IMR-90 (cell line): ENCODE measurements around the gene MFSD12. TPM values are rescaled to one million over a fixed set of nuclear protein-coding genes. Genes with fewer than 3 reads are reported as not detected.

Experiments used
- ATAC-seq: fragments of 200-7000 bp; cut with Tn5 transposase; 2 replicates; pipeline ENCODE4 v1.9.1; 2020; ENCODE audit warnings: low read depth, mild to moderate bottlenecking, moderate library complexity
- BruUV-seq: library from RNA; stranded (reverse); fragments of 400-500 nt; replicated peaks from 2 replicates; lab custom pipeline; 2021; lab: Mats Ljungman, UMichigan
- CTCF ChIA-PET: fragments of 300-600 bp; formaldehyde crosslinking; extraction: SDS; loops from one replicate; lab custom pipeline; 2021; ENCODE audit warnings: antibody characterized with exemption; lab: Yijun Ruan, JAX
- POLR2A ChIA-PET: fragments of 300-600 bp; sonication (Branson Sonifier 250); formaldehyde crosslinking; loops from one replicate; lab custom pipeline; 2022; ENCODE audit warnings: antibody characterized with exemption; ENCODE audit not compliant: unreplicated experiment; lab: Charles Lee
- DNase-seq: peaks from one replicate; pipeline ENCODE4 v3.0.0; 2013
- H2AFZ ChIP-seq: replicated peaks from 2 replicates; pipeline ENCODE3; 2013; ENCODE audit warnings: low read length, mild to moderate bottlenecking; ENCODE audit not compliant: poor library complexity
- H2AK5ac ChIP-seq: 2 replicates; pipeline ENCODE4 v1.6.1; 2013; ENCODE audit warnings: low read depth, low read length, inconsistent platforms
- H2AK9ac ChIP-seq: replicated peaks from 2 replicates; pipeline ENCODE3; 2013; ENCODE audit warnings: mild to moderate bottlenecking, low read depth, low read length, moderate library complexity; ENCODE audit not compliant: poor library complexity
- H2BK120ac ChIP-seq: 2 replicates; pipeline ENCODE4 v1.6.1; 2013; ENCODE audit warnings: low read depth, low read length, inconsistent platforms
- H2BK15ac ChIP-seq: 3 replicates; pipeline ENCODE4 v1.6.1; 2013; ENCODE audit warnings: low read depth, low read length, inconsistent platforms
- H2BK20ac ChIP-seq: 2 replicates; pipeline ENCODE4 v1.6.1; 2013; ENCODE audit warnings: low read depth, mild to moderate bottlenecking, inconsistent platforms, low read length, moderate library complexity
- H2BK5ac ChIP-seq: 2 replicates; pipeline ENCODE4 v1.6.1; 2013; ENCODE audit warnings: mild to moderate bottlenecking, low read depth, low read length, inconsistent platforms; ENCODE audit not compliant: poor library complexity, severe bottlenecking
- H3K14ac ChIP-seq: replicated peaks from 2 replicates; pipeline ENCODE4 v1.6.1; 2013; ENCODE audit warnings: low read depth, low read length, inconsistent platforms
- H3K18ac ChIP-seq: 2 replicates; pipeline ENCODE4 v1.6.1; 2013; ENCODE audit warnings: low read depth, low read length, control low read depth
- H3K23ac ChIP-seq: 2 replicates; pipeline ENCODE4 v1.6.1; 2013; ENCODE audit warnings: low read depth, low read length, inconsistent platforms
- H3K27ac ChIP-seq: 2 replicates; pipeline ENCODE4 v1.5.1; 2013; ENCODE audit warnings: mild to moderate bottlenecking, control low read depth, low read length; ENCODE audit not compliant: insufficient read depth
- H3K27me3 ChIP-seq: 2 replicates; pipeline ENCODE4 v1.6.1; 2013; ENCODE audit warnings: low read length; ENCODE audit not compliant: control insufficient read depth, insufficient read depth
- H3K36me3 ChIP-seq: 2 replicates; pipeline ENCODE4 v1.6.1; 2013; ENCODE audit warnings: low read length, mixed read lengths; ENCODE audit not compliant: control insufficient read depth, insufficient read depth
- H3K4ac ChIP-seq: 2 replicates; pipeline ENCODE4 v1.6.1; 2013; ENCODE audit warnings: low read depth, low read length, inconsistent platforms
- H3K4me1 ChIP-seq: 2 replicates; pipeline ENCODE4 v1.6.1; 2013; ENCODE audit warnings: low read length, mixed read lengths; ENCODE audit not compliant: control insufficient read depth, insufficient read depth
- H3K4me2 ChIP-seq: 2 replicates; pipeline ENCODE4 v1.6.1; 2013; ENCODE audit warnings: low read depth, mild to moderate bottlenecking, control low read depth, low read length, moderate library complexity
- H3K4me3 ChIP-seq: 2 replicates; pipeline ENCODE4 v1.5.1; 2013; ENCODE audit warnings: low read depth, mild to moderate bottlenecking, control low read depth, low read length, moderate library complexity; ENCODE audit not compliant: insufficient read depth
- H3K56ac ChIP-seq: 2 replicates; pipeline ENCODE4 v1.6.1; 2013; ENCODE audit warnings: low read length, inconsistent platforms; ENCODE audit not compliant: insufficient read depth; ENCODE audit errors: extremely low read depth
- H3K79me1 ChIP-seq, 2 experiments: 2 replicates each; pipeline ENCODE4 v1.6.1; 2013; ENCODE audit warnings: low read length in 2 of 2, inconsistent platforms in 1 of 2, low read depth in 1 of 2
- H3K9ac ChIP-seq: 2 replicates; pipeline ENCODE4 v1.6.1; 2013; ENCODE audit warnings: low read depth, low read length, control low read depth
- H3K9me1 ChIP-seq: 2 replicates; pipeline ENCODE4 v1.6.1; 2013; ENCODE audit warnings: low read length, inconsistent platforms; ENCODE audit not compliant: insufficient read depth
- H3K9me3 ChIP-seq: 2 replicates; pipeline ENCODE4 v1.6.1; 2013; ENCODE audit warnings: low read length; ENCODE audit not compliant: control insufficient read depth, insufficient read depth
- H4K20me1 ChIP-seq: 2 replicates; pipeline ENCODE4 v1.6.1; 2013; ENCODE audit warnings: low read length, inconsistent platforms; ENCODE audit not compliant: insufficient read depth
- H4K5ac ChIP-seq: 2 replicates; pipeline ENCODE4 v1.6.1; 2013; ENCODE audit warnings: mild to moderate bottlenecking, low read depth, low read length, control low read depth
- H4K8ac ChIP-seq, 2 experiments: 2 replicates each; pipeline ENCODE4 v1.6.1; 2013; ENCODE audit warnings: low read depth in 2 of 2, low read length in 2 of 2, control low read depth in 1 of 2, inconsistent platforms in 1 of 2
- H4K91ac ChIP-seq: 2 replicates; pipeline ENCODE4 v1.6.1; 2013; ENCODE audit warnings: low read depth, low read length, inconsistent platforms; ENCODE audit not compliant: insufficient read depth
- CHD1 ChIP-seq: IDR thresholded peaks from 2 replicates; pipeline ENCODE4 v1.6.1; 2012; ENCODE audit warnings: low read depth, low read length, improper control_type of control experiment
- CTCF ChIP-seq: conservative IDR thresholded peaks from 2 replicates; pipeline ENCODE4 v1.5.1; 2012; ENCODE audit warnings: mild to moderate bottlenecking, low read depth, low read length, improper control_type of control experiment
- FOS ChIP-seq: fragments of 150-350 bp; IDR thresholded peaks from 2 replicates; pipeline ENCODE4 v1.6.1; 2016; ENCODE audit warnings: low read depth, low read length
- NFE2L2 ChIP-seq: fragments of 150-350 bp; IDR thresholded peaks from 2 replicates; pipeline ENCODE4 v1.6.1; 2016; ENCODE audit warnings: low read depth, mild to moderate bottlenecking, low read length
- RAD21 ChIP-seq: IDR thresholded peaks from 2 replicates; pipeline ENCODE4 v1.6.1; 2012; ENCODE audit warnings: low read length, improper control_type of control experiment
- RCOR1 ChIP-seq: IDR thresholded peaks from 2 replicates; pipeline ENCODE4 v1.6.1; 2012; ENCODE audit warnings: mild to moderate bottlenecking, low read length, improper control_type of control experiment; ENCODE audit not compliant: insufficient replicate concordance
- RFX5 ChIP-seq: IDR thresholded peaks from 2 replicates; pipeline ENCODE4 v1.8.0; 2012; ENCODE audit warnings: low read depth, mild to moderate bottlenecking, low read length, moderate library complexity
- USF2 ChIP-seq: fragments of 150-350 bp; IDR thresholded peaks from 2 replicates; pipeline ENCODE4 v1.6.1; 2017; ENCODE audit warnings: mild to moderate bottlenecking, antibody characterized with exemption, low read length, low read depth
- WGBS, 2 experiments: methylation state at CpG; one replicate each; pipeline versions ENCODE4 v1.1.5 to v1.1.7; 2013; ENCODE audit warnings: missing lambda C conversion rate in 2 of 2; ENCODE audit not compliant: insufficient read length in 1 of 2; ENCODE audit errors: extremely low coverage in 2 of 2; 5-methylcytosine and 5-hydroxymethylcytosine counted together
- dilution Hi-C: fragments of 300-500 bp; cut with HindIII; formaldehyde crosslinking; loops from one replicate; pipeline ENCODE4 v1.14.3; 2018; ENCODE audit warnings: low sequenced_read_pairs; ENCODE audit not compliant: unreplicated experiment
- in situ Hi-C: fragments of 300-500 bp; cut with MboI; formaldehyde crosslinking; loops from 3 replicates; pipeline ENCODE4 v1.14.3; 2019; ENCODE audit warnings: low sequenced_read_pairs, inconsistent platforms, mixed read lengths
- intact Hi-C: fragments of 100-400 bp; cut with micrococcal nuclease; formaldehyde crosslinking; loops from 2 replicates; pipeline ENCODE4 v1.10.0; 2022
- polyA plus RNA-seq, 3 experiments: library from polyadenylated mRNA; depleted of rRNA; stranded (reverse); fragments of >200 nt; gene quantifications; 2 replicates each; pipeline ENCODE4 v1.2.3, GENCODE V29; 2012; ENCODE audit warnings: low replicate concordance in 1 of 3
- total RNA-seq: library from RNA; depleted of rRNA; stranded (reverse); fragments of >200 nt; gene quantifications from 2 replicates; pipeline ENCODE4 v1.2.3, GENCODE V29; 2012

Gene MFSD12
- total and polyA plus RNA-seq, 2 of the 4 experiments (the other 2 are of a cell fraction), result 20.4 to 77.2 TPM

GRCh38 chr19:3535235-3535535 is 22.2 kb downstream of the MFSD12 start:
- 100% methylated on average over 7 of the region's 9 CpGs; no CpG with 5 or more reads in 1 of the 2 experiments for WGBS, 2 experiments
- ATAC-seq, result no peak
- Histone ChIP-seq H3K4me1 (no peaks in the 10 kb centered on the region), H3K4me3 (no peak overlapping the region), H3K9me1 (0 out of 2 replicates have a peak, but pooled peaks cover 2% of the 10 kb centered on the region), H2BK20ac (no peak overlapping the region), H4K8ac (no peak overlapping the region), H3K9ac (no peak overlapping the region), H4K91ac (no peak overlapping the region), H4K20me1 (peaks cover 30% of the 10 kb centered on the region), H3K23ac (no peak overlapping the region), H3K18ac (no peak overlapping the region), H3K27ac (no peak overlapping the region), H3K36me3 (peaks cover 61% of the 10 kb centered on the region), H3K14ac (no peak overlapping the region), H2AK5ac (no peak overlapping the region), H3K56ac (no peak overlapping the region), H2BK15ac (no peak overlapping the region), H4K5ac (no peak overlapping the region), H3K79me1 (peaks cover 9 to 31% of the 10 kb centered on the region in 2 experiments; a peak in 3 of 4 replicates), H3K27me3 (no peaks in the 10 kb centered on the region), H2BK120ac (no peak overlapping the region), H2BK5ac (no peak overlapping the region), H2AFZ (peak overlapping the region; percentile 43), H3K4ac (no peak overlapping the region), H2AK9ac (no peak overlapping the region), H3K4me2 (no peak overlapping the region), H3K9me3 (no peaks in the 10 kb centered on the region)
- no peak for DNase-seq
- TSS peak; percentile 50 for BruUV-seq
- ChIA-PET POLR2A (no interaction called here), CTCF (no interaction called here)
- TF ChIP-seq RFX5, result no peak
- TF ChIP-seq NFE2L2, result no peak
- TF ChIP-seq USF2, result no peak
- TF ChIP-seq CTCF, result no peak
- TF ChIP-seq RCOR1, result no peak
- no peak for TF ChIP-seq RAD21
- TF ChIP-seq CHD1, result no peak
- no peak for TF ChIP-seq FOS
- in situ Hi-C loops, result no loop called here
- dilution Hi-C loops, result no loop called here
- intact Hi-C loops, result no loop called here
